ENCODE data around the gene CUX1. TPM values are rescaled to one million over a fixed set of nuclear protein-coding genes. Genes with fewer than 3 reads are reported as not detected.

Gene CUX1
- total RNA-seq, 1 donor from 2014 or later: 101 TPM

DNA sequence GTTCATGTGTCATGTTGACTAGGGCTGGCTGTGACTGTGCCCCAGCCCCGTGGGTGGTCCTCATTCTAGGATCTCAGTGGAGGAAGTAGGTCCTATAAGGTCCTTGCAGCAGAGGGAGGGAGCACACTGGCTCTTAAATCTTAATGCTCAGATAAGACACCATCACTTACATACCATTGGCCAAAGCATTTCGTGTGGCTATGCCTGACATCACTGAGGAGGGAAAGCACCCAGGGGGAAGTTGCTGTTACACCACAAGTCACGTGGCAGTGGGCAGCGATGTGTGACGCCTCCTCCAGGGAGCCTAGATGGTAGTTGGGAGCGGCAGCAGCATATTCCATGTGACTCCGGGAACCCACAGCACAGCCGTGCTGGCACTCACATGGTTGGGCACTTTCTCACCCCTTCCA lies 244.6 kb downstream of the CUX1 start:
- Histone ChIP-seq H3K4me3 (no peak overlapping the region), H3K27me3 (no peaks in the 10 kb centered on the region), H3K36me3 (no peaks in the 10 kb centered on the region), H3K4me1 (no peaks in the 10 kb centered on the region), H3K27ac (no peak overlapping the region), H3K9me3 (no peaks in the 10 kb centered on the region)
- DNase-seq (ENCODE audit: low spot score in 2 of 2): peak in 1 of 2 donors; percentile 68
- intact Hi-C loops (cut with DNase I): no loop called here
- TF ChIP-seq, protein P1, sequence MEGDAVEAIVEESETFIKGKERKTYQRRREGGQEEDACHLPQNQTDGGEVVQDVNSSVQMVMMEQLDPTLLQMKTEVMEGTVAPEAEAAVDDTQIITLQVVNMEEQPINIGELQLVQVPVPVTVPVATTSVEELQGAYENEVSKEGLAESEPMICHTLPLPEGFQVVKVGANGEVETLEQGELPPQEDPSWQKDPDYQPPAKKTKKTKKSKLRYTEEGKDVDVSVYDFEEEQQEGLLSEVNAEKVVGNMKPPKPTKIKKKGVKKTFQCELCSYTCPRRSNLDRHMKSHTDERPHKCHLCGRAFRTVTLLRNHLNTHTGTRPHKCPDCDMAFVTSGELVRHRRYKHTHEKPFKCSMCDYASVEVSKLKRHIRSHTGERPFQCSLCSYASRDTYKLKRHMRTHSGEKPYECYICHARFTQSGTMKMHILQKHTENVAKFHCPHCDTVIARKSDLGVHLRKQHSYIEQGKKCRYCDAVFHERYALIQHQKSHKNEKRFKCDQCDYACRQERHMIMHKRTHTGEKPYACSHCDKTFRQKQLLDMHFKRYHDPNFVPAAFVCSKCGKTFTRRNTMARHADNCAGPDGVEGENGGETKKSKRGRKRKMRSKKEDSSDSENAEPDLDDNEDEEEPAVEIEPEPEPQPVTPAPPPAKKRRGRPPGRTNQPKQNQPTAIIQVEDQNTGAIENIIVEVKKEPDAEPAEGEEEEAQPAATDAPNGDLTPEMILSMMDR (IDR thresholded peaks at IDR 0.05): no peak

DNA sequence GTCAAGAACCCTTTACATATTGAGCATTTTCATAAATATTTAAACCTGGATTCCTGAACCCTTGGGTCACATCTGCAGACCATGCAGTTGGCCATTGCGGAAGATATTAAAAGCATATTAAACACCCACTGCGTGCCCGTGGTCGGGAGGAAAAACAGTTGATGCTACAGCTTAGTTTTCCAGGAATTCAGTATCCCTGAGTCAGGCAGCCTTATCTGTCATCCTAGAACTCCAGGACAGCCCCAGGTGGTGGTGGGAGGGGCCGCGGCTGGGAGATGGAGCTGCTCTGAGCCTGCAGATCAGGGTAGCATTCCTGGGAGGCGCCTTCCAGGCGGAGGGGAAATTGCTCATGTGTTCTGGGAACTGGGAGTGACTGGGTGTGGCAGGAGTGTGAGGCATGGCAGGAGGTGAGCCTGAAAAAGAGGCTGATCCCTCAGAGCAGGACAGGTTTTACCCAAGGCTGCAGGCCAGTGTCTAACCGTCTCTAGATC lies 246.3 kb downstream of the CUX1 start:
- no peak overlapping the region for H3K27ac ChIP-seq
- no peaks in the 10 kb centered on the region for H3K27me3 ChIP-seq
- intact Hi-C loops (cut with DNase I): no loop called here
- no peak overlapping the region for H3K4me3 ChIP-seq
- DNase-seq (ENCODE audit: low spot score in 2 of 2): no peak
- no peaks in the 10 kb centered on the region for H3K4me1 ChIP-seq
- H3K9me3 ChIP-seq: no peaks in the 10 kb centered on the region
- no peaks in the 10 kb centered on the region for H3K36me3 ChIP-seq
- TF ChIP-seq, protein P1 (IDR thresholded peaks at IDR 0.05): no peak

DNA sequence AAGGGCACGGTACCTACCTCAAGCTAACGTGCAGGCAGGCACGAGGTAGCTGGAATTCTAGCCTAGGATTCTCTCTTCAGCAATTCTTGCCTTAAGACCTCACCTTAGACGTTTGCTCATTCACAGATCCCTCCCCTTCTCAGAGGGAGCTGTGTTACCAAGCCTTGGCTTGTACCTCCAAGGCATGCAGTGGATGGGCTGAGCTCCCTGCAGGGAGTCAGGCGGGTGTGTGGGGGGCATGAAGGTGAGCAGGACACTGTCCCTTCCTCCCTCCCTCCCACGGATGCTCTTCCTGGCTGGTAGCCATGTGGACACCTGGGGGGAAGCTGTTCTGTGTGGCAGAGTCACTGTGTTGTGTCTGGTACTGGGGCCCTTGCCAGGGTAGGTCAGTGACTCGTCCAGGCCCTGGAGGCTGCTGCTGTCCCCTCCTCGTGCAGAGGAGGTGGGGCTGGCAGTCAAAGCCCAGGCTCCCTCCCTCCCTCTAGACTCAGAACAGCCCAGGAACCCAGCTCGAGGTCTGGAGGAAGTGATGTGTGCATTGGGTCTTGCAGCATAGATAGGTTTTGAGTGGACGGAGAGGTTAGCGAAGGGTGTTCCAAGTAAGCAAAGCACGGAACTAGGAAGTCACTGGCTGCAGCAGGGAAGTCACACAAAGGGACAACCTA lies 247.1 kb downstream of the CUX1 start:
- H3K9me3 ChIP-seq: no peaks in the 10 kb centered on the region
- DNase-seq (ENCODE audit: low spot score in 2 of 2): no peak
- TF ChIP-seq, protein P1 (IDR thresholded peaks at IDR 0.05): no peak
- H3K27me3 ChIP-seq: no peaks in the 10 kb centered on the region
- H3K4me1 ChIP-seq: no peaks in the 10 kb centered on the region
- H3K36me3 ChIP-seq: no peaks in the 10 kb centered on the region
- intact Hi-C loops (cut with DNase I): no loop called here
- no peak overlapping the region for H3K27ac ChIP-seq
- no peak overlapping the region for H3K4me3 ChIP-seq

DNA sequence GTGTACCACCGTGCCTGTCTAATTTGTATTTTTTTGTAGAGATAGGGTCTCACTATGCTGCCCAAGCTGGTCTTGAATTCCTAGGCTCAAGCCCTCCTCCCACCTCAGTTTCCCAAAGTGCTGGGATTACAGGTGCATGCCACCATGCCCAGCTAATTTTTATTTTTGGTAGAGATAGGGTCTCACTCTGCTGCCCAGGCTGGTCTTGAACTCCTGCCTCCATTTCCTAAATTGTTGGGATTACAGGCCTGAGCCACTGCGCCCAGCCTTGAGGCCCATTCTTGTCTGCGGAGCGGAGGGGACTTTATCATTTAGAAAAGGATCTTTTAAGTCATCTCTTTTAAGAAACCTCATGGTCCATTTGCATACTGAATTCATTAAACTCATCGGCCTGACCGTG lies 247.8 kb downstream of the CUX1 start:
- TF ChIP-seq, protein P1 (IDR thresholded peaks at IDR 0.05): no peak
- H3K4me3 ChIP-seq: no peak overlapping the region
- H3K4me1 ChIP-seq: no peaks in the 10 kb centered on the region
- H3K27ac ChIP-seq: no peak overlapping the region
- intact Hi-C loops (cut with DNase I): no loop called here
- DNase-seq (ENCODE audit: low spot score in 2 of 2): no peak
- no peaks in the 10 kb centered on the region for H3K27me3 ChIP-seq
- H3K9me3 ChIP-seq: no peaks in the 10 kb centered on the region
- peaks cover 0 to 2% of the 10 kb centered on the region in 2 donors for H3K36me3 ChIP-seq

DNA sequence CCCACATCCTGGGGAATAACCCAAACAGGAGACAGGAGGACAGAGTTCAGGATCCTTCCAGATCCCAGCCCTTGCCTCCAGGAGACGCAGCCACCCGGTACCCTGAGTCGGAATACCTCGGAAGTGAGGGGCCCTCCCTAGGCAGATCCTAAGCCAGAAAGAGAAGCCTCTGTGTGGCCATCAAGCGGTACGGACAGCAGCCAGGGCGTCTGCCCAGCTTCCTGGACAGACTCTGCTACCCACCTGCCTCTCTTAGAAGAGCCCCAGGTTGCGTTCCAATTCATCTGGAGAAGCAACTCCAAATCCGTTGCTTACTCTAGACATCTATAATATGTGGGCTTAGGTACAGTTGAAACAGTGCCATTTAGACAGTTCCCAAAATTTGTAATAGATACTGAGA lies 249.1 kb downstream of the CUX1 start:
- no peak overlapping the region for H3K4me3 ChIP-seq
- no peaks in the 10 kb centered on the region for H3K27me3 ChIP-seq
- TF ChIP-seq, protein P1 (IDR thresholded peaks at IDR 0.05): no peak
- no peak for DNase-seq (ENCODE audit: low spot score in 2 of 2)
- peaks cover 2 to 14% of the 10 kb centered on the region in 2 donors for H3K36me3 ChIP-seq
- H3K27ac ChIP-seq: no peak overlapping the region
- no peaks in the 10 kb centered on the region for H3K9me3 ChIP-seq
- intact Hi-C loops (cut with DNase I): no loop called here
- H3K4me1 ChIP-seq: no peaks in the 10 kb centered on the region
